ENCODE results near the gene SLIT3. TPM values are rescaled to one million over a fixed set of nuclear protein-coding genes. Genes with fewer than 3 reads are reported as not detected.

Gene SLIT3
- polyA plus RNA-seq, 4 donors: 55.4 to 60.5 (median 57.8) TPM

- no peak for DNase-seq (ENCODE audit: low read depth in 4 of 4, low spot score in 3 of 4)
Measured at GRCh38 chr5:169272111-169272510, 28.8 kb downstream of the SLIT3 start.

- no peak for DNase-seq (ENCODE audit: low read depth in 4 of 4, low spot score in 3 of 4)
Measured at GRCh38 chr5:169270827-169271226, 30.1 kb downstream of the SLIT3 start.

- DNase-seq (ENCODE audit: low read depth in 4 of 4, low spot score in 3 of 4): no peak
Measured at GRCh38 chr5:169268019-169268418, 32.9 kb downstream of the SLIT3 start.

GRCh38 chr5:169265888-169266287, 35.1 kb downstream of the SLIT3 start:
- DNase-seq (ENCODE audit: low read depth in 4 of 4, low spot score in 3 of 4): no peak

GRCh38 chr5:169263591-169263990, 37.3 kb downstream of the SLIT3 start:
- no peak for DNase-seq (ENCODE audit: low read depth in 4 of 4, low spot score in 3 of 4)

- DNase-seq (ENCODE audit: low read depth in 4 of 4, low spot score in 3 of 4): no peak
Measured at GRCh38 chr5:169260896-169261569, 39.9 kb downstream of the SLIT3 start.

GRCh38 chr5:169258372-169259000, 42.5 kb downstream of the SLIT3 start:
- DNase-seq (ENCODE audit: low read depth in 4 of 4, low spot score in 3 of 4): no peak

GRCh38 chr5:169256191-169256590, 44.7 kb downstream of the SLIT3 start:
- DNase-seq (ENCODE audit: low read depth in 4 of 4, low spot score in 3 of 4): no peak

- no peak for DNase-seq (ENCODE audit: low read depth in 4 of 4, low spot score in 3 of 4)
Measured at GRCh38 chr5:169253071-169253470, 47.9 kb downstream of the SLIT3 start.

GRCh38 chr5:169251333-169252084, 49.4 kb downstream of the SLIT3 start:
- no peak for DNase-seq (ENCODE audit: low read depth in 4 of 4, low spot score in 3 of 4)

GRCh38 chr5:169250887-169251286, 50.1 kb downstream of the SLIT3 start:
- no peak for DNase-seq (ENCODE audit: low read depth in 4 of 4, low spot score in 3 of 4)

- no peak for DNase-seq (ENCODE audit: low read depth in 4 of 4, low spot score in 3 of 4)
Measured at GRCh38 chr5:169248996-169249395, 51.9 kb downstream of the SLIT3 start.

GRCh38 chr5:169248550-169248949, 52.4 kb downstream of the SLIT3 start:
- no peak for DNase-seq (ENCODE audit: low read depth in 4 of 4, low spot score in 3 of 4)

- DNase-seq (ENCODE audit: low read depth in 4 of 4, low spot score in 3 of 4): no peak
Measured at GRCh38 chr5:169244812-169245211, 56.1 kb downstream of the SLIT3 start.

GRCh38 chr5:169243651-169244422, 57.1 kb downstream of the SLIT3 start:
- DNase-seq (ENCODE audit: low read depth in 4 of 4, low spot score in 3 of 4): no peak

GRCh38 chr5:169242849-169243186, 58.1 kb downstream of the SLIT3 start:
- DNase-seq (ENCODE audit: low read depth in 4 of 4, low spot score in 3 of 4): no peak

GRCh38 chr5:169242175-169242848, 58.6 kb downstream of the SLIT3 start:
- no peak for DNase-seq (ENCODE audit: low read depth in 4 of 4, low spot score in 3 of 4)

GRCh38 chr5:169229342-169229892, 71.5 kb downstream of the SLIT3 start:
- no peak for DNase-seq (ENCODE audit: low read depth in 4 of 4, low spot score in 3 of 4)

- DNase-seq (ENCODE audit: low read depth in 4 of 4, low spot score in 3 of 4): no peak
Measured at GRCh38 chr5:169226895-169227294, 74.0 kb downstream of the SLIT3 start.

- DNase-seq (ENCODE audit: low read depth in 4 of 4, low spot score in 3 of 4): no peak
Measured at GRCh38 chr5:169225830-169226356, 75.0 kb downstream of the SLIT3 start.
